Measurements from ENCODE around the gene NDUFAF2. TPM values are rescaled to one million over a fixed set of nuclear protein-coding genes. Genes with fewer than 3 reads are reported as not detected.

Gene NDUFAF2
- total RNA-seq, 1 donor from 2014 or later: 21.3 TPM

DNA sequence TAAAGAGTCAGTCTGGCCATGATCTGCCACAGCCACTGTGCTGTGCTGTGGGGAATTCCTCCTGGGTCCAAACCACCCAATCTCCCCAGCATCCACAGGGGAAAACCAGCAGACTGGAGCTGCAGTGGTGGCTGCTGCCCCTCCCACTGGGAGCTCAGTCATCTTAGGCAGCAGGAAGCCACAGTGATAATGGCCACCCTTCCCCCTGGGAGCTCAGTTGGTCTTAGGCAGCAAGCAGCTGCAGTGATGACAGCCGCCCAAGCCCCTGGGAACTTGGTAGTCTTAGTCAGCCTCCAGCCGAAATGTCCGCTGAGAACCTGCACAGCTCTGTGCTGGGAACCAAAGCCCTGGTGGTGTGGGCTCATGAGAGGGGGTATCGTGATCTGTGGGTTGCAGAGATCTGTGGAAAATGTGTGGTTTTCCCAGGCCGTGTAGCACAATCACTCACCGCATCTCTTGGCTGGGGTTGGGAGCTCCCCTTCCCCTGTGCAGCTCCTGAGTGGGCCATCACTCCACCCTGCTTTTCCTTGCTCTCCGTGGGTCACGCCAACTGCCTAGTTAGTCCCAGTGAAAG, 255.7 kb downstream of the NDUFAF2 start:
- Mint-ChIP-seq H3K4me3 (no peak overlapping the region), H3K27ac (no peak overlapping the region), H3K9me3 (peaks cover 47% of the 10 kb centered on the region), H3K36me3 (peaks cover 12% of the 10 kb centered on the region), H3K27me3 (ENCODE audit: low read depth) (peaks cover 2% of the 10 kb centered on the region), H3K4me1 (no peaks in the 10 kb centered on the region)
- TF ChIP-seq CTCF (IDR thresholded peaks at IDR 0.05; ENCODE audit: unreplicated experiment): no peak
- DNase-seq (ENCODE audit: low spot score in 2 of 2, unreplicated experiment in 2 of 2): no peak

DNA sequence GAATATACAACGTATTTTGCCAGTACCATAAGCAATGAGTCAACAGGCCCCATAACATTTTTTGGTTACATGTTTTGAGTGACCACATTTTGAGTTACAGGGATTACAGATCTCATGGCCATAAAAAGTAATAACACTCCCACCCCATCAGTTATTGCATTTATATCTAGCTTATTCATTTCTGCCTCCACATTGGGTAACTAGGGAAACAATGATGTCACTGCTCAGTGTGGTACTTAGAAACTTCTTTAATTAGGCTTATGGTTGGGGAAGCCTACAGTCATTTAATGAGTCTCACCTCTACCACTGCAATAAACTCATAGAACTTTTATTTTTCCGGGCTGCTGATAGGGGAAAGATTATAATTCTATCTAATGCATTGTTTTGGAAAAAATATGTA, 257.2 kb downstream of the NDUFAF2 start:
- peaks cover 47% of the 10 kb centered on the region for H3K9me3 Mint-ChIP-seq
- H3K36me3 Mint-ChIP-seq: peaks cover 12% of the 10 kb centered on the region
- no peaks in the 10 kb centered on the region for H3K4me1 Mint-ChIP-seq
- TF ChIP-seq CTCF (IDR thresholded peaks at IDR 0.05; ENCODE audit: unreplicated experiment): no peak
- H3K27ac Mint-ChIP-seq: no peak overlapping the region
- peaks cover 2% of the 10 kb centered on the region for H3K27me3 Mint-ChIP-seq (ENCODE audit: low read depth)
- no peak for DNase-seq (ENCODE audit: low spot score in 2 of 2, unreplicated experiment in 2 of 2)
- H3K4me3 Mint-ChIP-seq: no peak overlapping the region

Other genes starting within 250 kb of the NDUFAF2 start
- gene DEPDC1B, start 245.0 kb upstream of the NDUFAF2 start, total RNA-seq: 14.6 to 17.0 TPM (median 14.7 TPM) in 3 replicates
- gene ELOVL7, start 100.9 kb upstream of the NDUFAF2 start, total RNA-seq: 8.6 to 9.4 TPM (median 9.2 TPM) in 3 replicates
- 14.8 to 17.1 TPM (median 15.8 TPM) in 3 replicates for gene ERCC8, start 135 bp upstream of the NDUFAF2 start, total RNA-seq
- gene SMIM15, start 217.3 kb downstream of the NDUFAF2 start, total RNA-seq: 49.0 to 51.2 TPM (median 50.9 TPM) in 3 replicates